Omental fat pad (tissue), 4 donors: ENCODE measurements around the gene VAV3. TPM values are rescaled to one million over a fixed set of nuclear protein-coding genes. Genes with fewer than 3 reads are reported as not detected.
A peak's percentile ranks its signal among the peaks of the same experiment; 100 is the strongest.

Source experiments
- ATAC-seq: fragments of 150-250 bp; one replicate; pipeline ENCODE4 v1.9.1; 2016; ENCODE audit warnings: mild to moderate bottlenecking, moderate library complexity; ENCODE audit not compliant: low FRiP score
- DNase-seq: peaks from one replicate; pipeline ENCODE4 v3.0.0-alpha.2; 2019; ENCODE audit warnings: low spot score
- total RNA-seq, 4 donors: library from RNA; depleted of rRNA; stranded (reverse); fragments of >200 nt; gene quantifications; one replicate each; pipeline ENCODE4 v1.1.0, GENCODE V29; 2016
- TF ChIP-seq, protein P1 (sequence below), 3 donors: fragments of 450-650 bp; IDR thresholded peaks; one replicate each; pipeline ENCODE4 v1.5.1; 2016 to 2017; ENCODE audit warnings: antibody characterized with exemption in 3 of 3, mild to moderate bottlenecking in 3 of 3, moderate library complexity in 2 of 3

VAV3 gene
- total RNA-seq, 4 donors from 2014 or later, result 5.4 to 10.9 (median 10.2) TPM

DNA sequence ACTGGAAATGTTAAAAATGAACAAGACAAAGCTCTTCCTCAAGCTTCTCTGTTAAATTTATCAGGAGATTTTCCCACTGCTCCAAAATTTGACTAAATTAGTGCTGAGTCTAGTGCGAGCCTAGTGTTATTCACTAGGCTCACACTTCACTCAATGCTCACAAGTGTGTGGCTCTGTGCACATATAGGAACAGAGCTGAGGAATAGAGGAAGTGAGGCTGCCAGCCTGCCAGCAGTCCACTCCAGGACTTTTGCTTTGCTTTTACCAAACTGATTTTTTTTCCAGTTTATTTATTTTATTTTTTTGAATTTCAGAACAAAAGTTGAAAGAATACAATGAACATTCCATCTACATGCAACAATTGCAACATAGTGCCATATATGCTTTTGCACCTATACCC, 87.2 kb downstream of the VAV3 start:
- ATAC-seq, result no peak
- no peak for DNase-seq
- TF ChIP-seq, protein P1, sequence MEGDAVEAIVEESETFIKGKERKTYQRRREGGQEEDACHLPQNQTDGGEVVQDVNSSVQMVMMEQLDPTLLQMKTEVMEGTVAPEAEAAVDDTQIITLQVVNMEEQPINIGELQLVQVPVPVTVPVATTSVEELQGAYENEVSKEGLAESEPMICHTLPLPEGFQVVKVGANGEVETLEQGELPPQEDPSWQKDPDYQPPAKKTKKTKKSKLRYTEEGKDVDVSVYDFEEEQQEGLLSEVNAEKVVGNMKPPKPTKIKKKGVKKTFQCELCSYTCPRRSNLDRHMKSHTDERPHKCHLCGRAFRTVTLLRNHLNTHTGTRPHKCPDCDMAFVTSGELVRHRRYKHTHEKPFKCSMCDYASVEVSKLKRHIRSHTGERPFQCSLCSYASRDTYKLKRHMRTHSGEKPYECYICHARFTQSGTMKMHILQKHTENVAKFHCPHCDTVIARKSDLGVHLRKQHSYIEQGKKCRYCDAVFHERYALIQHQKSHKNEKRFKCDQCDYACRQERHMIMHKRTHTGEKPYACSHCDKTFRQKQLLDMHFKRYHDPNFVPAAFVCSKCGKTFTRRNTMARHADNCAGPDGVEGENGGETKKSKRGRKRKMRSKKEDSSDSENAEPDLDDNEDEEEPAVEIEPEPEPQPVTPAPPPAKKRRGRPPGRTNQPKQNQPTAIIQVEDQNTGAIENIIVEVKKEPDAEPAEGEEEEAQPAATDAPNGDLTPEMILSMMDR (IDR thresholded peaks at IDR 0.05), result no peak

DNA sequence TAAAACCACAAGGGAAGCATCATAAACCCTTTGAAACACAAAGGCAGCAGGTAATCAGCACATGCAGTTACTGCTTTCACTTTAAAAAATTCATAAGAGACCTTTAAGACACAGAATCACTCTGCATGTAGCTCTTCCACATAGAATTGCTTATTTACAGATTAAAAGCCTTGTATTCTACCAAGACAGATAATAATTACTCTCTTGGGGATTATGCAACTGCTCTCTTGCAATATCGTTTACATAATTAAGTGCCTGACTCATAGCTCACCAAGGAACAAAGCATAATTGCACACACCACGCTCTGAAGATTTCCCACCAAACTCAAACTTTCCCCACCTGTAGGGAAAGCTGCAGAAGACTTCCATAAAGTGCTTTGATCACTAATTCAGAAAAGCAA, 87.9 kb downstream of the VAV3 start:
- DNase-seq (no peak), ATAC-seq (peak; percentile 64)
- TF ChIP-seq, protein P1 (IDR thresholded peaks at IDR 0.05), result no peak

DNA sequence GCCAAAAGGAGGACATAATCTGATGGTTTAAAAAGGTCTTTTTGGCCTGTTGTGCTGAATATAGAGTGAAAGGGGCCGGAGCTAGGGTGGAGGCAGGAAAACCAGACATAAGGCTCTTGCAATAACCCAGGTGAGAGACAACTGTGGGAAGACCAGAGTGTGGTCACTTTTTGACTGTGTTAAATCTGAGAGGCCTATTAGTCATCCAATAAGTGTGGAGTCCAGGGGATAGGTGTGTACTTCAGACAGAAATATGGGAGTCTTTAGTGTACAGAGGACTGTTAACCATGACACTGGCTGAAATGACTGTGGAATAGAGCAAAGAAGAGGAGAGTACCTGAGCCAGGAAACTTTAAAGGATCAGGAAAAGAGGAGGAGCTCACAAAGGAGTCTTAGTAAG, 89.3 kb downstream of the VAV3 start:
- TF ChIP-seq, protein P1 (IDR thresholded peaks at IDR 0.05), result no peak
- ATAC-seq, result no peak
- no peak for DNase-seq

DNA sequence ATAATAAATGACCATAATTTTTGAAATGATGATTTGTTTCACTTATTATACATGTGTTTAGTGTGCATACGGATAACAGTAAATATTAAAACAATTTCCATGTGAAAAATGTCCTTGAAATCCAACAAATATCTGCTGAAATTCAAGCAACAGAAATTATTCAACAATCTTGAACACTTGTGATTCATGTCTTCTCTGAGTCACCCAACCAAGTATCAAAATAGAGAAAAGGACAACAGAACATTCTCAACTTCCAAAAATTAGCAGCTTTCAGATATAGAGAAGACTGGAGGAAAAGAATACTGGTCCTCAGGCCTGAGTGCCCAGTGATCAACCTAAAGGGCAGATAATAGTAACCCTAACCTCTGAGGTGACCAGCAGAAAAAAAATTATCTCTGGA, 90.8 kb downstream of the VAV3 start:
- ATAC-seq, result no peak
- TF ChIP-seq, protein P1 (IDR thresholded peaks at IDR 0.05), result no peak

DNA sequence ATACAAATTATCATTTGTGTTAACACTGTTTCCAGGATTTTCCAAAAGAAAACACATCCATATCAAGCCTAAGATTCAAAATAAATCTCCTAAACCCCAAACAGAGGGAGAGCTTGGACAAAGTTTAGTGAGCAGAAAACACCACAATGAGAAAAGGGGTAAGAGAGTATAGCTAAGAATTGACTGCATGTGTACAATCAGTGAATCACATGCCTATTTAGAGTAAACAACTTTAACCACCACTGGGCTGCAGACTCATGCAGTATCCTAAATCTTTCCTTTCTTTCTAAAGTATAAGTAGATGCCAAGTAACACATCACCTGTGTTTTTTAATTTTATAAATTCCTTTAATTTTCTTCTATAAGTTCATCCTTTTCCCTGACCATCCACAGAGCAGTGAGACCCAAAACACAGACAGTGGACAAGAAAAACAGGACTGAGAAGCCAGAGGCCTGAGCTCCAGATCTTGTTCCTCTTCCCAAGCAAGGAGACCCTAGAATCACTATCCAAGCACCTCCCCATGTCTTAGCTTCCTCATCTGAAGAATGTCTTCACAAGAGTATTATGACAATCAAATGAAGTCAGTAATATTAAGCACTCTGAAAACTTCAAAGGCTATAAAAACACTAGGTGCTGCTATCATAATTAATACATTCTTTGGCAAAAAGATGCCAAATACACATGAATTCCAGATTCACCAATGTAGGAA, 93.1 kb downstream of the VAV3 start:
- ATAC-seq (no peak), DNase-seq (no peak)
- TF ChIP-seq, protein P1 (IDR thresholded peaks at IDR 0.05), result no peak

More for the DNA sequence above, 90.8 kb downstream of the VAV3 start:
- DNase-seq, result no peak

DNA sequence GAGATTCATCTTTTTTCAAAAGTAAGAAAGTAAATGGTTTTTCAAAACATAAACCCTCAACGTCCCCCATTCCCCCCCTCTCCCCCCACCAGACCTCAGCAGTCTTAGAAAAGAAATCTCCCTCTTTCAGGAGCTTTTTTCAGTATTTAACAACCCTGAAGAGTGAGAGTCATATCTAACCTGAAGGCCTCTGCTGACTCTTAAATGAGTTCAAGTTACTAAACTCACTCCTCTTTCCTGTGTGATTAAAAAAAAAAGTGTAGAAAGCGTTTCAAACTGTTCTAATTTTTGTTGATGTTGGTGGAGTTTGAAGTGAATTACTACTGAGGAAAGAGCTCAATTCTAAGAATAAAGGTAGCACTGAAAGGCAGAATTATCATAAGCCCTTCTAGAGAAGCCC, 93.7 kb downstream of the VAV3 start:
- ATAC-seq, result no peak
- TF ChIP-seq, protein P1 (IDR thresholded peaks at IDR 0.05), result no peak
- no peak for DNase-seq

DNA sequence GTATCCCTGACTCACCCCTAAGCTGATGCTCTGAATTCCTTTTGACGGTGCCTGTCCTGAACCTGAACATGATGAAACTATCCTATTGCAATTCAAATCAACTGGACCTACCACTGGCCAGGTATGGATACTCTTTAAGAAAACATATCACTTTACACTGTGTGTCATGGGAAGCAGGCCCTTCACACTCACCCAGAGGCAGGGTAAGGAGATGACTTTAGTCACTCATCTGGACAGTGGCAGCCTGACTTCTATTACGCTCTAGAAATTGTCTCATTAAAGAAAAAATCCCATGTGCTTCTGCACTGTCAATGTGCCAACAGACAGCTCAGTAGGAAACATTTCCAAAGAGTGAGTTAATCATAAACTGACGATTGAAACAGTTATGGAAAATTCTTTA, 94.3 kb downstream of the VAV3 start:
- DNase-seq, result no peak
- TF ChIP-seq, protein P1 (IDR thresholded peaks at IDR 0.05), result no peak
- peak; percentile 51 for ATAC-seq
